H9 (cell line): ENCODE measurements around the gene GRIK3. TPM values are rescaled to one million over a fixed set of nuclear protein-coding genes. Genes with fewer than 3 reads are reported as not detected.
A peak's percentile ranks its signal among the peaks of the same experiment; 100 is the strongest.

Source experiments
- DNase-seq: peaks from one replicate; pipeline ENCODE4 v3.0.0-alpha.2; 2017
- H2AFZ ChIP-seq: one replicate; pipeline ENCODE4 v1.6.1; 2013; ENCODE audit warnings: mild to moderate bottlenecking, low read length, control low read depth, moderate library complexity
- H2AK5ac ChIP-seq: 2 replicates; pipeline ENCODE4 v1.6.1; 2013; ENCODE audit warnings: low read length, control low read depth, mixed read lengths; ENCODE audit not compliant: insufficient read length
- H2BK120ac ChIP-seq: one replicate; pipeline ENCODE4 v1.6.1; 2013; ENCODE audit warnings: low read depth, mild to moderate bottlenecking, low read length, control low read depth, inconsistent platforms; ENCODE audit not compliant: poor library complexity, severe bottlenecking
- H2BK12ac ChIP-seq: 2 replicates; pipeline ENCODE4 v1.6.1; 2013; ENCODE audit warnings: low read length, control low read depth, mixed read lengths, low read depth; ENCODE audit not compliant: insufficient read length
- H2BK15ac ChIP-seq: 2 replicates; pipeline ENCODE4 v1.6.1; 2013; ENCODE audit warnings: low read depth, low read length, control low read depth
- H2BK20ac ChIP-seq: one replicate; pipeline ENCODE4 v1.6.1; 2013; ENCODE audit warnings: low read depth, mild to moderate bottlenecking, low read length, control low read depth, inconsistent platforms; ENCODE audit not compliant: poor library complexity, severe bottlenecking
- H2BK5ac ChIP-seq: 2 replicates; pipeline ENCODE4 v1.6.1; 2013; ENCODE audit warnings: low read length, control low read depth, mixed read lengths; ENCODE audit not compliant: insufficient read length
- H3K14ac ChIP-seq: 2 replicates; pipeline ENCODE4 v1.6.1; 2013; ENCODE audit warnings: low read length, control low read depth; ENCODE audit not compliant: insufficient read depth
- H3K18ac ChIP-seq: 2 replicates; pipeline ENCODE4 v1.6.1; 2013; ENCODE audit warnings: low read depth, mild to moderate bottlenecking, mixed read lengths, low read length, control low read depth; ENCODE audit not compliant: insufficient read length
- H3K23ac ChIP-seq: 2 replicates; pipeline ENCODE4 v1.6.1; 2013; ENCODE audit warnings: low read length, control low read depth, mixed read lengths, low read depth; ENCODE audit not compliant: insufficient read length
- H3K23me2 ChIP-seq: 2 replicates; pipeline ENCODE4 v1.6.1; 2013; ENCODE audit warnings: low read depth, mild to moderate bottlenecking, mixed read lengths, low read length, control low read depth; ENCODE audit not compliant: insufficient read length, poor library complexity, severe bottlenecking
- H3K27ac ChIP-seq: 2 replicates; pipeline ENCODE4 v1.5.1; 2013; ENCODE audit warnings: low read length, control low read depth, mixed read lengths, low read depth; ENCODE audit not compliant: insufficient read length
- H3K27me3 ChIP-seq: 2 replicates; pipeline ENCODE4 v1.6.1; 2013; ENCODE audit warnings: low read length, control low read depth, inconsistent platforms; ENCODE audit not compliant: insufficient read depth
- H3K4ac ChIP-seq: 2 replicates; pipeline ENCODE4 v1.6.1; 2013; ENCODE audit warnings: low read depth, mild to moderate bottlenecking, control low read depth, inconsistent platforms, low read length, moderate library complexity
- H3K4me1 ChIP-seq: 2 replicates; pipeline ENCODE4 v1.6.1; 2013; ENCODE audit warnings: low read length, control low read depth, inconsistent platforms; ENCODE audit not compliant: insufficient read depth
- H3K4me2 ChIP-seq: 2 replicates; pipeline ENCODE4 v1.6.1; 2013; ENCODE audit warnings: low read length, control low read depth, mixed read lengths; ENCODE audit not compliant: insufficient read length, insufficient read depth
- H3K56ac ChIP-seq: 2 replicates; pipeline ENCODE4 v1.6.1; 2013; ENCODE audit warnings: low read depth, mild to moderate bottlenecking, mixed read lengths, low read length, control low read depth; ENCODE audit not compliant: insufficient read length
- H3K79me1 ChIP-seq: 2 replicates; pipeline ENCODE4 v1.6.1; 2013; ENCODE audit warnings: low read depth, mild to moderate bottlenecking, moderate library complexity, low read length, control low read depth, inconsistent platforms; ENCODE audit not compliant: insufficient read depth, poor library complexity, severe bottlenecking
- H3K79me2 ChIP-seq: 2 replicates; pipeline ENCODE4 v1.6.1; 2013; ENCODE audit warnings: low read length, control low read depth, inconsistent platforms; ENCODE audit not compliant: insufficient read depth
- H3K9ac ChIP-seq: 2 replicates; pipeline ENCODE4 v1.6.1; 2013; ENCODE audit warnings: low read length, control low read depth, mixed read lengths; ENCODE audit not compliant: insufficient read length; ENCODE audit errors: extremely low read depth
- H3K9me3 ChIP-seq: one replicate; pipeline ENCODE4 v1.6.1; 2013; ENCODE audit warnings: low read depth, low read length, inconsistent platforms; ENCODE audit not compliant: control insufficient read depth
- H3T11ph ChIP-seq: one replicate; pipeline ENCODE4 v1.6.1; 2013; ENCODE audit warnings: mild to moderate bottlenecking, low read length, control low read depth, inconsistent platforms
- H4K20me1 ChIP-seq: one replicate; pipeline ENCODE4 v1.6.1; 2013; ENCODE audit not compliant: control insufficient read depth, insufficient read length, insufficient read depth
- H4K5ac ChIP-seq: 2 replicates; pipeline ENCODE4 v1.6.1; 2013; ENCODE audit warnings: low read depth, mild to moderate bottlenecking, mixed read lengths, low read length, control low read depth; ENCODE audit not compliant: insufficient read length
- H4K8ac ChIP-seq: replicated peaks from 2 replicates; pipeline ENCODE4 v1.6.1; 2013; ENCODE audit warnings: low read length, control low read depth, mixed read lengths, low read depth; ENCODE audit not compliant: insufficient read length
- H4K91ac ChIP-seq: 2 replicates; pipeline ENCODE4 v1.6.1; 2013; ENCODE audit warnings: low read depth, mild to moderate bottlenecking, moderate library complexity, mixed read lengths, low read length, control low read depth; ENCODE audit not compliant: insufficient read length
- H3K27ac Mint-ChIP-seq, 3 experiments: 2 replicates in 2 of 3; 3 replicates in 1 of 3; pipeline ENCODE4 v1.8.0; 2020 to 2021; ENCODE audit warnings: mixed read lengths in 3 of 3, mild to moderate bottlenecking in 1 of 3, moderate library complexity in 1 of 3
- H3K27me3 Mint-ChIP-seq: 2 replicates; pipeline ENCODE4 v1.8.0; 2021; ENCODE audit warnings: low read depth, mild to moderate bottlenecking, moderate library complexity, mixed read lengths
- H3K36me3 Mint-ChIP-seq, 3 experiments: 2 replicates in 2 of 3; 3 replicates in 1 of 3; pipeline ENCODE4 v1.8.0; 2020 to 2021; ENCODE audit warnings: low read depth in 3 of 3, mixed read lengths in 3 of 3; ENCODE audit not compliant: insufficient read depth in 1 of 3
- H3K4me1 Mint-ChIP-seq, 2 experiments: 2 replicates each; pipeline ENCODE4 v1.8.0; 2020; ENCODE audit warnings: mixed read lengths in 2 of 2
- H3K4me3 Mint-ChIP-seq, 2 experiments: 2 replicates in 1 of 2; 3 replicates in 1 of 2; pipeline ENCODE4 v1.8.0; 2020 to 2021; ENCODE audit warnings: mild to moderate bottlenecking in 2 of 2, mixed read lengths in 2 of 2, moderate library complexity in 1 of 2
- H3K9me3 Mint-ChIP-seq, 2 experiments: 2 replicates in 1 of 2; 3 replicates in 1 of 2; pipeline ENCODE4 v1.8.0; 2020; ENCODE audit warnings: mild to moderate bottlenecking in 2 of 2, mixed read lengths in 2 of 2, moderate library complexity in 1 of 2
- WGBS: extraction: QIAGEN DNeasy Blood & Tissue Kit; methylation state at CpG from one replicate; pipeline ENCODE4 v1.1.7; 2013; ENCODE audit warnings: missing lambda C conversion rate, low lambda C conversion rate, mixed read lengths; ENCODE audit not compliant: insufficient read length; ENCODE audit errors: extremely low coverage; 5-methylcytosine and 5-hydroxymethylcytosine counted together
- total RNA-seq: library from RNA; stranded (reverse); gene quantifications from 2 replicates; pipeline ENCODE4 v1.2.1, GENCODE V29; 2021
- TF ChIP-seq, protein P1 (sequence below): fragments of 200-600 bp; sonication (generic); conservative IDR thresholded peaks from 3 replicates; pipeline ENCODE4 v1.8.0; 2021; ENCODE audit warnings: antibody characterized with exemption, mild to moderate bottlenecking

Gene GRIK3
- total RNA-seq, 1 experiment from 2014 or later: 1.7 TPM

DNA sequence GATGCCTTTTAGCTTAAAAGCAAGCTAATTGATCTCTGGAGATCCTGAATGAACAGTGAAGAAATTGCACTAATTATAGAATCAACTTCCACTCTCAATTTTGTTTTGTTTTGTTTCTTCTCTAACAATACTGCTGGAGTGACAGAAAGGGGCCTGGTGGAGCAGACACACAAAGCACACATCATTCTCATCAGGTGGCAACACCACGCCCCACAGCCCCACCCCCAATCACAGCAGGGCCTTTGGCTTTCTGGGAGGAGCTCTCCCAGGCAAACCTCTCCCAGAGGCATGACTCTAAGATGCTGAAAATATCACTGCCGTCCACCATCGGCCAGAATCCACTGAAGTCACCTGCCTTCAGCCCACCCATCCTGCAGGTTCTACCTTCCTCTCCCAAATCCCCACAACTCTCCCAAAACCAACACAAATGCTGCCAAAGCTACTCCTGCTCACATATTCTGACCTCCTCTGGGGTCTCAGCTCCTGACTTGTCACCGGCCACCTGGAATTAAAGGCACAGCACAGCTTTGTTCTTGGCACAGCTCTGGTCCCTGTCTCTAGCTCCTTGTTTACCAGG is 120.7 kb downstream of the GRIK3 start:
- Histone ChIP-seq H3K23ac (no peak overlapping the region), H3K9me3 (no peaks in the 10 kb centered on the region), H4K5ac (no peak overlapping the region), H2AK5ac (no peak overlapping the region), H4K91ac (no peak overlapping the region), H2BK120ac (no peak overlapping the region), H3K79me2 (no peaks in the 10 kb centered on the region), H3K4me1 (no peaks in the 10 kb centered on the region), H3K14ac (no peak overlapping the region), H2BK12ac (no peak overlapping the region), H2BK20ac (no peak overlapping the region), H3K4ac (no peak overlapping the region), H3K56ac (no peak overlapping the region), H3K4me2 (no peak overlapping the region), H3K79me1 (no peaks in the 10 kb centered on the region), H3K27ac (no peak overlapping the region), H4K20me1 (no peaks in the 10 kb centered on the region), H2BK5ac (no peak overlapping the region), H2BK15ac (no peak overlapping the region), H3K18ac (no peak overlapping the region), H3K23me2 (no peaks in the 10 kb centered on the region), H3T11ph (no peak overlapping the region), H3K9ac (no peak overlapping the region), H3K27me3 (no peaks in the 10 kb centered on the region), H4K8ac (no peak overlapping the region), H2AFZ (no peak overlapping the region)
- peaks cover 7 to 19% (median 10%) of the 10 kb centered on the region in 3 experiments; a peak in 6 of 7 replicates for H3K36me3 Mint-ChIP-seq
- peaks cover 17 to 28% of the 10 kb centered on the region in 2 experiments for H3K4me1 Mint-ChIP-seq
- no peak overlapping the region; a peak in 1 of 7 replicates for H3K27ac Mint-ChIP-seq
- peak; percentile 50 for DNase-seq
- H3K27me3 Mint-ChIP-seq: peaks cover 13% of the 10 kb centered on the region
- no peak overlapping the region for H3K4me3 Mint-ChIP-seq
- WGBS: no CpG with 5 or more reads among the region's 4 CpGs
- peaks cover 26 to 32% of the 10 kb centered on the region in 2 experiments for H3K9me3 Mint-ChIP-seq
- TF ChIP-seq, protein P1, sequence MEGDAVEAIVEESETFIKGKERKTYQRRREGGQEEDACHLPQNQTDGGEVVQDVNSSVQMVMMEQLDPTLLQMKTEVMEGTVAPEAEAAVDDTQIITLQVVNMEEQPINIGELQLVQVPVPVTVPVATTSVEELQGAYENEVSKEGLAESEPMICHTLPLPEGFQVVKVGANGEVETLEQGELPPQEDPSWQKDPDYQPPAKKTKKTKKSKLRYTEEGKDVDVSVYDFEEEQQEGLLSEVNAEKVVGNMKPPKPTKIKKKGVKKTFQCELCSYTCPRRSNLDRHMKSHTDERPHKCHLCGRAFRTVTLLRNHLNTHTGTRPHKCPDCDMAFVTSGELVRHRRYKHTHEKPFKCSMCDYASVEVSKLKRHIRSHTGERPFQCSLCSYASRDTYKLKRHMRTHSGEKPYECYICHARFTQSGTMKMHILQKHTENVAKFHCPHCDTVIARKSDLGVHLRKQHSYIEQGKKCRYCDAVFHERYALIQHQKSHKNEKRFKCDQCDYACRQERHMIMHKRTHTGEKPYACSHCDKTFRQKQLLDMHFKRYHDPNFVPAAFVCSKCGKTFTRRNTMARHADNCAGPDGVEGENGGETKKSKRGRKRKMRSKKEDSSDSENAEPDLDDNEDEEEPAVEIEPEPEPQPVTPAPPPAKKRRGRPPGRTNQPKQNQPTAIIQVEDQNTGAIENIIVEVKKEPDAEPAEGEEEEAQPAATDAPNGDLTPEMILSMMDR: no peak
